ENCODE data around the gene WDR43. TPM values are rescaled to one million over a fixed set of nuclear protein-coding genes. Genes with fewer than 3 reads are reported as not detected.

WDR43 gene
- total and polyA plus RNA-seq, 9 of the 15 experiments (the other 6 are each of a cell fraction or from before 2014, with no cell fraction given), result 34.6 to 197 (median 105) TPM

DNA sequence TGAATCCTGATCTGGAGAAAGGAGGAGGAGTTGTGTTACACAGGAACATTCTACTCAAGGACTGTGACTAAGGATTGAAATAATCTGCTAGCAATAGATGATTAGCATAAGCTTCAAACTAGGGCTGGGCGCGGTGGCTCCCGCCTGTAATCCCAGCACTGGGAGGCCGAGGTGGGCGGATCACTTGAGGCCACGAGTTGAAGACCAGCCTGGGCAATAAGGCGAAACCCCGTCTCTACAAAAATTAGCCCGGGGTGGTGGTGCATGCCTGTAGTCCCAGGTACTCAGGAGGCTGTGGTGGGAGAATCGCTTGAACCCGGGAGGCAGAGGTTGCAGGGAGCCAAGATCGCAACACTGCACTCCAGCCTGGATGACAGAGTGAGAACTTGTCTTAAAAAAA lies 25.9 kb upstream of the WDR43 start:
- H3K9me3 ChIP-seq (replicated peaks; ENCODE audit: control insufficient read depth, insufficient read depth, low read depth, low read length), result no peaks in the 10 kb centered on the region
- ChIA-PET POLR2A (interaction anchor here (0.5 to 1.6 kb wide), 3 partner anchors 9 to 106 kb away, joined by 3 to 11 read pairs (median 4); no protein-coding TSS in a partner anchor), CTCF (ENCODE audit: low intra/inter-chr PET ratio) (no interaction called here)
- H3K9ac ChIP-seq (ENCODE audit: insufficient read depth in 1 of 2, low read depth in 2 of 2, low read length in 2 of 2), result peak overlapping the region; percentile 88 to 90
- no peak overlapping the region; the same call in 2 of the 3 replicates for H3K27ac ChIP-seq (ENCODE audit: extremely low read depth, low read depth, low read length)
- no peaks in the 10 kb centered on the region for H4K20me1 ChIP-seq (replicated peaks; ENCODE audit: control insufficient read depth, insufficient read depth, low read length)
- H3K4me3 ChIP-seq, result peak overlapping the region; percentile 94
- H3K27me3 ChIP-seq (ENCODE audit: control insufficient read depth in 2 of 2, insufficient read depth in 2 of 2, low read length in 2 of 2), result no peaks in the 10 kb centered on the region
- peak in 1 of 4 experiments; percentile 30 for DNase-seq (ENCODE audit: extremely low read depth in 1 of 4, low spot score in 3 of 4)
- peaks cover 54% of the 10 kb centered on the region for H3K79me2 ChIP-seq (ENCODE audit: control insufficient read depth, insufficient read depth, low read length)
- H3K9me1 ChIP-seq (ENCODE audit: control insufficient read depth, insufficient read depth, low read length), result no peaks in the 10 kb centered on the region
- peak; percentile 69 for FAIRE-seq
- BruUV-seq (replicated peaks), result no TSS peak
- in situ Hi-C loops (cut with MboI), result no loop called here
- H3K36me3 ChIP-seq (ENCODE audit: control insufficient read depth, insufficient read depth, low read length), result peaks cover 28% of the 10 kb centered on the region
- 3% methylated on average over 12 of the region's 12 CpGs for WGBS (ENCODE audit: insufficient coverage, low coverage, missing lambda C conversion rate)
- intact Hi-C loops (cut with micrococcal nuclease), result no loop called here
- H3K4me2 ChIP-seq (ENCODE audit: insufficient read depth, low read length), result peak overlapping the region; percentile 98
- no peak overlapping the region for H2AFZ ChIP-seq (ENCODE audit: low read depth, low read length)
- TF ChIP-seq HDAC2 (IDR thresholded peaks at IDR 0.05) (no peak), ZNF175 (CRISPR knock-in tag; IDR thresholded peaks at IDR 0.05; ENCODE audit: low read depth) (no peak), NEUROD1 (IDR thresholded peaks at IDR 0.05; ENCODE audit: borderline replicate concordance, low read depth, low read length, partially characterized antibody) (no peak), POLR2A (conservative IDR thresholded peaks at IDR 0.05) (no peak)
- no peak for ATAC-seq
- peaks cover 4 to 12% of the 10 kb centered on the region in 2 experiments; a peak in 4 of 5 replicates for H3K4me1 ChIP-seq (replicated peaks in 1 of 2; ENCODE audit: control insufficient read depth in 2 of 2, insufficient read depth in 2 of 2, low read length in 2 of 2)

DNA sequence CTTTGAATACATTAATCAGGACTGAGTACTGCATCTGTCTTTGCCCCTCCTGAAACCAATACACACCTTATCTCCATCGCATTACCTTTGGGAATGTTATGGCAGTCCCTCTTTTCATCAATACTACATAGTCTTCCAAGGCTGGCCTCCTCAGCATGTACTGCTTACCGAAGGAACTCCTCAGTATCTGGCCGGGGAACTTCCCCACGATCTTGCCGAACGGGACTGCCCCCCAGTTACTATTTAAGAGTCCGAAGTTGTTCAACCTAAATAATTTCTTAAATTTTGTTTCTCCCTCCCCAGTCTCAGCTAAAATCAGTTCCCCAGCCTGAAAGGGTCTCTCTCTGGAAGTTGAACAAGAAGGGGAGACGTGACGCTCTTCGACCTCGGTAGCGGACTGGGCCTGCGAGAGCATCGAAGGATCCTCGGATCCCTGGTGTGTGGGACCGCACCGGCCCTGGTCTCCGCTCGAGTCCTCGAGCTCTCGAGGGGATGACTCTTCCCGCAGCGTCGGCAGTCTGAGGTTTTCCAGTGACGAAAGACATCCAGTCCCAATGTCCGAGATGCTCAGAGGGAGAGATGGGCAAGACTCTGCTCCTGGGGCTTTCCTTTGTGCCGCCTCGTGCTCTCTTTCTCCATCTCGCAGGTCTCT lies 24.8 kb upstream of the WDR43 start:
- Histone ChIP-seq H3K36me3 (ENCODE audit: control insufficient read depth, insufficient read depth, low read length) (peaks cover 18% of the 10 kb centered on the region; the same call in 2 of the 3 replicates), H3K27ac (ENCODE audit: extremely low read depth, low read depth, low read length) (peak overlapping the region; percentile 93), H2AFZ (ENCODE audit: low read depth, low read length) (peak overlapping the region; percentile 98), H3K79me2 (ENCODE audit: control insufficient read depth, insufficient read depth, low read length) (peaks cover 54% of the 10 kb centered on the region), H3K27me3 (ENCODE audit: control insufficient read depth in 2 of 2, insufficient read depth in 2 of 2, low read length in 2 of 2) (no peaks in the 10 kb centered on the region), H3K9me3 (replicated peaks; ENCODE audit: control insufficient read depth, insufficient read depth, low read depth, low read length) (no peaks in the 10 kb centered on the region), H4K20me1 (replicated peaks; ENCODE audit: control insufficient read depth, insufficient read depth, low read length) (no peaks in the 10 kb centered on the region), H3K9ac (ENCODE audit: insufficient read depth in 1 of 2, low read depth in 2 of 2, low read length in 2 of 2) (peak overlapping the region; percentile 90 to 98), H3K4me2 (ENCODE audit: insufficient read depth, low read length) (peak overlapping the region; percentile 98), H3K9me1 (ENCODE audit: control insufficient read depth, insufficient read depth, low read length) (no peaks in the 10 kb centered on the region), H3K4me3 (peak overlapping the region; percentile 94), H3K4me1 (replicated peaks in 1 of 2; ENCODE audit: control insufficient read depth in 2 of 2, insufficient read depth in 2 of 2, low read length in 2 of 2) (peaks cover 4 to 12% of the 10 kb centered on the region in 2 experiments; a peak in 4 of 5 replicates)
- FAIRE-seq (peak; percentile 23), DNase-seq (ENCODE audit: extremely low read depth in 1 of 4, low spot score in 3 of 4) (peak in 1 of 4 experiments; percentile 11), ATAC-seq (peak; percentile 45)
- in situ Hi-C loops (cut with MboI), result no loop called here
- POLR2A ChIA-PET, result interaction anchor here (0.8 to 1.4 kb wide), 7 partner anchors 10 to 41 kb away, joined by 3 to 9 read pairs (median 5); partner anchors contain the start of gene WDR43
- WGBS (ENCODE audit: insufficient coverage, low coverage, missing lambda C conversion rate), result under 1% methylated on average over 29 of the region's 29 CpGs
- no TSS peak for BruUV-seq (replicated peaks)
- CTCF ChIA-PET (ENCODE audit: low intra/inter-chr PET ratio), result no interaction called here
- intact Hi-C loops (cut with micrococcal nuclease), result loop anchor here (2.0 kb wide), 1 partner anchor 25 kb away; the partner anchor contains the start of gene WDR43
- peak; percentile 43; the same call in 1 of the 2 replicates for TF ChIP-seq LCOR (CRISPR knock-in tag; IDR thresholded peaks at IDR 0.05)
- TF ChIP-seq ELK3 (CRISPR knock-in tag; IDR thresholded peaks at IDR 0.05), result no peak
- no peak for TF ChIP-seq XRCC3 (IDR thresholded peaks at IDR 0.05)
- no peak for TF ChIP-seq ZNF282 (CRISPR knock-in tag; IDR thresholded peaks at IDR 0.05)
- TF ChIP-seq GTF3C2 (IDR thresholded peaks at IDR 0.05; ENCODE audit: borderline replicate concordance, extremely low read depth, insufficient read length), result no peak
- no peak for TF ChIP-seq POLR3A (IDR thresholded peaks at IDR 0.05; ENCODE audit: borderline replicate concordance, extremely low read depth, insufficient read depth, insufficient read length)
- no peak for TF ChIP-seq SIRT6 (IDR thresholded peaks at IDR 0.05; ENCODE audit: low read depth, low read length)
